ENCODE results near the gene RNF214.

DNA sequence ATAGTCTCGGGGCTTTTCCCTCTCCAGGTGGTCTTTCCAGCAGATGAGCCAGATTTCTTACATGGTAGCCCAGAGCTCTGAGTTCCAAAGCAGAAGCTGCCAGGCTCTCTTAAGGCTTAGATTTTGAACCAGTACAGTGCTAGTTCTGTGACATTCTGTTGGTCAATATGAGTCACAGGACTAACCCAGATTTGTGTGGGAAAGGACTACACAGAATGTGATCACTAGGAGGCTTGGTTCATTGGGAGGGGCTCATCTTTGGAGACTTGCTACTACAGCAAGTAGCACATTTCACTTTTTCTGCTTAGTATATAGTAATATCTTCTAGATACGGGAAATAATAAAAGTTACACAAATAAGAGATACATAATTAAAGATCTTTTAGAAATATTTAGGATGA is 24.1 kb downstream of the RNF214 start:
- TF ChIP-seq ZFP30 (CRISPR knock-in tag; IDR thresholded peaks at IDR 0.05) (no peak), SNAI2 (CRISPR knock-in tag; IDR thresholded peaks at IDR 0.05) (no peak), ZNF565 (CRISPR knock-in tag; conservative IDR thresholded peaks at IDR 0.05; ENCODE audit: low read depth) (no peak), ARNTL (CRISPR knock-in tag; IDR thresholded peaks at IDR 0.05; ENCODE audit: borderline replicate concordance, low read depth) (no peak), ZFP3 (CRISPR knock-in tag; IDR thresholded peaks at IDR 0.05) (no peak), GLIS3 (CRISPR knock-in tag; IDR thresholded peaks at IDR 0.05) (no peak), TOX (CRISPR knock-in tag; IDR thresholded peaks at IDR 0.05; ENCODE audit: borderline replicate concordance) (no peak), PPARA (CRISPR knock-in tag; IDR thresholded peaks at IDR 0.05; ENCODE audit: borderline replicate concordance) (no peak)
- TF ChIP-seq, protein P1, sequence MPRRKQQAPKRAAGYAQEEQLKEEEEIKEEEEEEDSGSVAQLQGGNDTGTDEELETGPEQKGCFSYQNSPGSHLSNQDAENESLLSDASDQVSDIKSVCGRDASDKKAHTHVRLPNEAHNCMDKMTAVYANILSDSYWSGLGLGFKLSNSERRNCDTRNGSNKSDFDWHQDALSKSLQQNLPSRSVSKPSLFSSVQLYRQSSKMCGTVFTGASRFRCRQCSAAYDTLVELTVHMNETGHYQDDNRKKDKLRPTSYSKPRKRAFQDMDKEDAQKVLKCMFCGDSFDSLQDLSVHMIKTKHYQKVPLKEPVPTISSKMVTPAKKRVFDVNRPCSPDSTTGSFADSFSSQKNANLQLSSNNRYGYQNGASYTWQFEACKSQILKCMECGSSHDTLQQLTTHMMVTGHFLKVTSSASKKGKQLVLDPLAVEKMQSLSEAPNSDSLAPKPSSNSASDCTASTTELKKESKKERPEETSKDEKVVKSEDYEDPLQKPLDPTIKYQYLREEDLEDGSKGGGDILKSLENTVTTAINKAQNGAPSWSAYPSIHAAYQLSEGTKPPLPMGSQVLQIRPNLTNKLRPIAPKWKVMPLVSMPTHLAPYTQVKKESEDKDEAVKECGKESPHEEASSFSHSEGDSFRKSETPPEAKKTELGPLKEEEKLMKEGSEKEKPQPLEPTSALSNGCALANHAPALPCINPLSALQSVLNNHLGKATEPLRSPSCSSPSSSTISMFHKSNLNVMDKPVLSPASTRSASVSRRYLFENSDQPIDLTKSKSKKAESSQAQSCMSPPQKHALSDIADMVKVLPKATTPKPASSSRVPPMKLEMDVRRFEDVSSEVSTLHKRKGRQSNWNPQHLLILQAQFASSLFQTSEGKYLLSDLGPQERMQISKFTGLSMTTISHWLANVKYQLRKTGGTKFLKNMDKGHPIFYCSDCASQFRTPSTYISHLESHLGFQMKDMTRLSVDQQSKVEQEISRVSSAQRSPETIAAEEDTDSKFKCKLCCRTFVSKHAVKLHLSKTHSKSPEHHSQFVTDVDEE (CRISPR knock-in tag; IDR thresholded peaks at IDR 0.05), result no peak
- TF ChIP-seq, protein P2, sequence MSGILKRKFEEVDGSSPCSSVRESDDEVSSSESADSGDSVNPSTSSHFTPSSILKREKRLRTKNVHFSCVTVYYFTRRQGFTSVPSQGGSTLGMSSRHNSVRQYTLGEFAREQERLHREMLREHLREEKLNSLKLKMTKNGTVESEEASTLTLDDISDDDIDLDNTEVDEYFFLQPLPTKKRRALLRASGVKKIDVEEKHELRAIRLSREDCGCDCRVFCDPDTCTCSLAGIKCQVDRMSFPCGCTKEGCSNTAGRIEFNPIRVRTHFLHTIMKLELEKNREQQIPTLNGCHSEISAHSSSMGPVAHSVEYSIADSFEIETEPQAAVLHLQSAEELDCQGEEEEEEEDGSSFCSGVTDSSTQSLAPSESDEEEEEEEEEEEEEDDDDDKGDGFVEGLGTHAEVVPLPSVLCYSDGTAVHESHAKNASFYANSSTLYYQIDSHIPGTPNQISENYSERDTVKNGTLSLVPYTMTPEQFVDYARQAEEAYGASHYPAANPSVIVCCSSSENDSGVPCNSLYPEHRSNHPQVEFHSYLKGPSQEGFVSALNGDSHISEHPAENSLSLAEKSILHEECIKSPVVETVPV (CRISPR knock-in tag; IDR thresholded peaks at IDR 0.05), result no peak
- TF ChIP-seq, protein P3, sequence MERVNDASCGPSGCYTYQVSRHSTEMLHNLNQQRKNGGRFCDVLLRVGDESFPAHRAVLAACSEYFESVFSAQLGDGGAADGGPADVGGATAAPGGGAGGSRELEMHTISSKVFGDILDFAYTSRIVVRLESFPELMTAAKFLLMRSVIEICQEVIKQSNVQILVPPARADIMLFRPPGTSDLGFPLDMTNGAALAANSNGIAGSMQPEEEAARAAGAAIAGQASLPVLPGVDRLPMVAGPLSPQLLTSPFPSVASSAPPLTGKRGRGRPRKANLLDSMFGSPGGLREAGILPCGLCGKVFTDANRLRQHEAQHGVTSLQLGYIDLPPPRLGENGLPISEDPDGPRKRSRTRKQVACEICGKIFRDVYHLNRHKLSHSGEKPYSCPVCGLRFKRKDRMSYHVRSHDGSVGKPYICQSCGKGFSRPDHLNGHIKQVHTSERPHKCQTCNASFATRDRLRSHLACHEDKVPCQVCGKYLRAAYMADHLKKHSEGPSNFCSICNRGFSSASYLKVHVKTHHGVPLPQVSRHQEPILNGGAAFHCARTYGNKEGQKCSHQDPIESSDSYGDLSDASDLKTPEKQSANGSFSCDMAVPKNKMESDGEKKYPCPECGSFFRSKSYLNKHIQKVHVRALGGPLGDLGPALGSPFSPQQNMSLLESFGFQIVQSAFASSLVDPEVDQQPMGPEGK (CRISPR knock-in tag; IDR thresholded peaks at IDR 0.05; ENCODE audit: borderline replicate concordance), result no peak

Data from SK-N-SH treated with all-trans-retinoic acid at 6 μM for 48 hours (cell line).